Stimulated activated CD8-positive, alpha-beta memory T cell treated with anti-CD3 and anti-CD28 coated beads, Interleukin-7, amount 100 ng/mL, for 24 hours (primary cell): ENCODE data around the gene NUCB1.
A peak's percentile ranks its signal among the peaks of the same experiment; 100 is the strongest.
"Not testable (repeated sequence)": the region's sequence is repeated elsewhere in the genome, so short reads cannot be mapped to it uniquely, and the experiment has no call there.

Experiments used
- DNase-seq: peaks from one replicate; pipeline ENCODE4 v3.0.0-alpha.2; 2020; ENCODE audit warnings: low read depth

NUCB1 gene

GRCh38 chr19:48899781-48900476 lies at the start of gene NUCB1:
Gene NUCB1, plus strand, starts transcription at chr19:48900312. Its CDS starts 485 bp downstream, at chr19:48900797.
- peak; percentile 99 for DNase-seq

GRCh38 chr19:48852292-48852691 lies 47.8 kb upstream of the NUCB1 start:
- no peak for DNase-seq

- no peak for DNase-seq
Observed at GRCh38 chr19:48853483-48853882, 46.6 kb upstream of the NUCB1 start.

GRCh38 chr19:48854103-48854502 lies 46.0 kb upstream of the NUCB1 start:
- no peak for DNase-seq

- DNase-seq: no peak
Observed at GRCh38 chr19:48856921-48857320, 43.2 kb upstream of the NUCB1 start.

GRCh38 chr19:48858984-48859710 lies 41.0 kb upstream of the NUCB1 start:
- DNase-seq: peak; percentile 67

- DNase-seq: no peak
Observed at GRCh38 chr19:48859711-48860572, 40.2 kb upstream of the NUCB1 start.

- no peak for DNase-seq
Observed at GRCh38 chr19:48861313-48861712, 38.8 kb upstream of the NUCB1 start.

- no peak for DNase-seq
Observed at GRCh38 chr19:48862827-48863226, 37.3 kb upstream of the NUCB1 start.

- DNase-seq: no peak
Observed at GRCh38 chr19:48866692-48867091, 33.4 kb upstream of the NUCB1 start.

GRCh38 chr19:48867123-48867745 lies 32.9 kb upstream of the NUCB1 start:
- no peak for DNase-seq

GRCh38 chr19:48867746-48868113 lies 32.4 kb upstream of the NUCB1 start:
- no peak for DNase-seq

- no peak for DNase-seq
Observed at GRCh38 chr19:48868114-48868886, 31.8 kb upstream of the NUCB1 start, which contains the start of gene PLEKHA4. Gene PLEKHA4, minus strand, starts transcription at chr19:48868617. Its CDS starts 997 bp downstream, at chr19:48867620.

- DNase-seq: no peak
Observed at GRCh38 chr19:48870048-48870447, 30.1 kb upstream of the NUCB1 start.

GRCh38 chr19:48871471-48872181 lies 28.5 kb upstream of the NUCB1 start:
- DNase-seq: not testable (repeated sequence)

GRCh38 chr19:48872182-48872883 lies 27.8 kb upstream of the NUCB1 start, which contains the start of gene PPP1R15A:
Gene PPP1R15A, plus strand, starts transcription at chr19:48872421. Its CDS starts 813 bp downstream, at chr19:48873234.
- DNase-seq: peak; percentile 99

- DNase-seq: no peak
Observed at GRCh38 chr19:48872884-48873475, 27.1 kb upstream of the NUCB1 start.

- no peak for DNase-seq
Observed at GRCh38 chr19:48873476-48874302, 26.4 kb upstream of the NUCB1 start.
